ENCODE measurements around the gene ADGRF4. TPM values are rescaled to one million over a fixed set of nuclear protein-coding genes. Genes with fewer than 3 reads are reported as not detected.

ADGRF4 gene
- total and polyA plus RNA-seq, 2 donors (not counting 3 experiments of a cell fraction or from before 2014, with no cell fraction given): not detected

DNA sequence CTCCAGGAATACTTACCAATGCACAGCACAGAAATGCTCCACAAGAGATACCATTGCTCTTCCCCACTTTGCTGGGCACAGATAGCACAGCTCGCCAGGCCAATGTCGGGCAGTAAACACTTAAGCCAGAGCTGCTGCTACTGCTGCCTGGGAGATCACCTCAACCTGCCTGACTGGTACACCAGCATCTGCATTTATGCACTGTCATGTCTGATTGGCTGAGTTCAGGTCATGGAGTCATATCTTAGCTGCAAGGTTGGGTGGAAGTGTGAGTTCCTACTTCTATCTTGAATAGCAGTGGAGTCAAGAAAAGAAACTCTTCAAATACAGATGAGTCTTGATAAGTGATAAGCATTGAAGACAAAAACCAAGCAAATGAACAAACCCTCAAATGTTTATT is 10.9 kb upstream of the ADGRF4 start:
- dilution Hi-C loops (cut with MboI; ENCODE audit: extremely low pct_ligation_motif_present, low sequenced_read_pairs): no loop called here
- CTCF ChIA-PET: no interaction called here

More for the DNA sequence above, 10.9 kb upstream of the ADGRF4 start:
- H3K4me3 ChIP-seq (replicated peaks in 1 of 3; ENCODE audit: insufficient read depth in 1 of 3, low read depth in 1 of 3, low read length in 3 of 3): no peak overlapping the region
- H4K20me1 ChIP-seq (replicated peaks; ENCODE audit: control insufficient read depth, extremely low read depth, insufficient read depth, low read length): no peaks in the 10 kb centered on the region
- H3K9me3 ChIP-seq (replicated peaks; ENCODE audit: control insufficient read depth, insufficient read depth, low read length): no peaks in the 10 kb centered on the region
- H3K9ac ChIP-seq (replicated peaks; ENCODE audit: extremely low read depth, insufficient read depth, low read length): no peak overlapping the region
- no peaks in the 10 kb centered on the region for H3K9me1 ChIP-seq (replicated peaks; ENCODE audit: control insufficient read depth, extremely low read depth, insufficient read depth, low read length)
- BruUV-seq (replicated peaks): no TSS peak
- FAIRE-seq (no peak), DNase-seq (ENCODE audit: low read depth, low spot score) (no peak)
- H3K27me3 ChIP-seq (ENCODE audit: control insufficient read depth in 2 of 2, insufficient read depth in 2 of 2, low read length in 2 of 2): no peaks in the 10 kb centered on the region
- H3K27ac ChIP-seq (ENCODE audit: insufficient read depth, low read depth, low read length): no peak overlapping the region
- intact Hi-C loops (cut with micrococcal nuclease): no loop called here
- POLR2A ChIA-PET: no interaction called here
- TF ChIP-seq MYC (IDR thresholded peaks at IDR 0.05; ENCODE audit: low read depth, low read length) (no peak), EZH2 (IDR thresholded peaks at IDR 0.05; ENCODE audit: borderline replicate concordance, low read depth, low read length, severe bottlenecking) (no peak), POLR2A (IDR thresholded peaks at IDR 0.05; ENCODE audit: low read depth, low read length) (no peak), CTCF (IDR thresholded peaks at IDR 0.05; ENCODE audit: extremely low read depth in 1 of 2, insufficient read depth in 1 of 2, low read depth in 1 of 2, low read length in 2 of 2) (no peak), GATA2 (IDR thresholded peaks at IDR 0.05; ENCODE audit: insufficient read depth, insufficient read length, low read depth, low read length) (no peak), POLR2AphosphoS5 (IDR thresholded peaks at IDR 0.05; ENCODE audit: insufficient read depth, low read depth, low read length) (no peak), MAX (IDR thresholded peaks at IDR 0.05; ENCODE audit: insufficient read depth, insufficient read length) (no peak), JUN (IDR thresholded peaks at IDR 0.05; ENCODE audit: borderline replicate concordance, insufficient read depth, insufficient read length, low read depth) (no peak), FOS (IDR thresholded peaks at IDR 0.05; ENCODE audit: borderline replicate concordance, insufficient read depth, low read length) (no peak)
- H3K4me1 ChIP-seq (ENCODE audit: control insufficient read depth, extremely low read depth, insufficient read depth, low read length): no peaks in the 10 kb centered on the region
- H3K36me3 ChIP-seq (ENCODE audit: control insufficient read depth in 2 of 2, extremely low read depth in 1 of 2, insufficient read depth in 2 of 2, low read length in 2 of 2): no peaks in the 10 kb centered on the region
- no peak overlapping the region for H2AFZ ChIP-seq (ENCODE audit: low read depth, low read length)
- no peak overlapping the region for H3K4me2 ChIP-seq (ENCODE audit: insufficient read depth, low read length)
- H3K79me2 ChIP-seq (ENCODE audit: control insufficient read depth, insufficient read depth, low read length): no peaks in the 10 kb centered on the region

All from endothelial cell of umbilical vein (primary cell).